Fibroblast of the aortic adventitia (primary cell): Measurements from ENCODE around the gene DNMT1. TPM values are rescaled to one million over a fixed set of nuclear protein-coding genes. Genes with fewer than 3 reads are reported as not detected.
A peak's percentile ranks its signal among the peaks of the same experiment; 100 is the strongest.
"Not testable (repeated sequence)": the region's sequence is repeated elsewhere in the genome, so short reads cannot be mapped to it uniquely, and the experiment has no call there.

Experiments
- DNase-seq: peaks from one replicate; pipeline ENCODE4 v3.0.0-alpha.2; 2010; ENCODE audit warnings: low read depth
- H3K4me3 ChIP-seq: 2 replicates; pipeline ENCODE4 v1.5.1; 2011; ENCODE audit warnings: low read depth, mild to moderate bottlenecking, control low read depth, low read length, moderate library complexity
- CTCF ChIP-seq: IDR thresholded peaks from 2 replicates; pipeline ENCODE4 v1.5.1; 2011; ENCODE audit warnings: mild to moderate bottlenecking, low read length, control low read depth, inconsistent platforms; ENCODE audit not compliant: insufficient read depth
- total RNA-seq: library from RNA; depleted of rRNA; stranded (reverse); fragments of >200 nt; gene quantifications from 2 replicates; pipeline ENCODE4 v1.2.3, GENCODE V29; 2012; ENCODE audit warnings: low replicate concordance

Gene DNMT1
- total RNA-seq, 1 donor: 116 TPM

DNA sequence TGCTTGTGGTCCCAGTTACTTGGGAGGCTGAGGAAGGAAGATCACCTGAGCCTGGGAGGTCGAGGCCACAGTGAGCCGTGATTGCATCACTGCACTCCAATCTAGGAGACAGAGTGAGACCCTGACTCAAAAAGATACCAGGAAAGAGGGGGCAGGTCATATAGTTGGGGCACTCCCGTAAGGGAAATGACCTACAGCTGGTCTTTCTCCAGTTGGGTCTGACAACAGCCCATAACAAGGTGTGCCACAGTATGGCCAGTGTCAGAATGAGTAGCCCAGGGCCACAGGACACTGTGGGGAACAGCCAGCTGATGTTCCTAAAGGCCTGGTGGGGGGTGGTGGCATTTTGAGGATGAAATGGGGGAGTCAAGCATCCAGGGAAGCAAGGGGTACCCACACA, 10.8 kb downstream of the DNMT1 start:
- no peak overlapping the region for H3K4me3 ChIP-seq
- no peak for DNase-seq
- TF ChIP-seq CTCF: no peak

DNA sequence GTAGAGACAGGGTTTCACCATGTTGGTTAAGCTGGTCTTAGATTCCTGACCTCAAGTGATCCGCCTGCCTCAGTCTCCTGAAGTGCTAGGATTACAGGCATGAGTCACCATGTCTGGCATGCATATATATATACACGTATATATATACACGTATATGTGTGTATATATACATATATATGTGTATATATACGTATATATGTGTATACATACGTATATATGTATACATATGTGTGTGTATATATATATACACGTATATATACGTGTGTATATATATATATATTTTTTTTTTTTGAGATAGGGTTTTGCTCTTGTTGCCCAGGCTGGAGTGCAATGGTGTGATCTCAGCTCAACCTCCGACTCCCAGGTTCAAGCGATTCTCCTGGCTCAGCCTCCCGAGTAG, 11.9 kb downstream of the DNMT1 start:
- DNase-seq: no peak
- TF ChIP-seq CTCF: no peak
- H3K4me3 ChIP-seq: no peak overlapping the region

DNA sequence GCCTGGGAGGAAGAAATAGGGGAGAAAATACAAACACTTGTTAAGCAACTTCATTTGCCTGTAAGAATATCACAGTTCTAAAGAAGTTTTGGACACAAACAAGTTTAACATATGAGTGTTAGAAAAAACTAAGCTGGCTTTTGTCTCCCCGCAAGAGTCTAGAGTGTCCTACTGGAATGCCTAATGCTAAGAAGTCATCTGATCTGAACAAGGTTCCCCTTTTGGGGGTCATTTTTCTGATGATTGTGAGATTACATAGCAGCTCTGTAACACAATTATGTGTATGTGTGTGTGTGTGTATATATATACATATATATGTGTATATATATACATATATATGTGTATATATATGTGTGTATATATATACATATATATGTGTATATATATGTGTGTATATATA, 12.7 kb downstream of the DNMT1 start:
- no peak for TF ChIP-seq CTCF
- H3K4me3 ChIP-seq: no peak overlapping the region
- no peak for DNase-seq

DNA sequence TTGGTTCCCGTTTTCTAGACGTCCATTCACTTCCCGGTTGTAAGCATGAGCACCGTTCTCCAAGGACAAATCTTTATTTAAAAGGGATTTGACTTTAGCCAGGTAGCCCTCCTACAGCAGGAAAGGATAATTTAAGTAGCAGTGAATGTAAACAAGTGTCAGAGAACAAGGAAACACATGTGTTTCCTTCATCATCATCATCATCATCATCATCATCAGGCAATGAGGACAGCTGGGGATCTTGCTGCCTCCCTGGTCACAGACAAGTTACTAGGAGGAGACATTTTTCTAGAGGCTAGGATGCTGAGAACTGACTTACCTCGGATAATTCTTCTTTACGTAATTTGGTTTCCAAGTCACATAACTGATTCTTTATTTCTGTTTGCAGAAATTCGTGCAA, 14.3 kb downstream of the DNMT1 start:
- no peak overlapping the region for H3K4me3 ChIP-seq
- no peak for TF ChIP-seq CTCF
- no peak for DNase-seq

GRCh38 chr19:10180024-10180423, 14.7 kb downstream of the DNMT1 start:
- DNase-seq, H3K4me3 ChIP-seq: not testable (repeated sequence)

DNA sequence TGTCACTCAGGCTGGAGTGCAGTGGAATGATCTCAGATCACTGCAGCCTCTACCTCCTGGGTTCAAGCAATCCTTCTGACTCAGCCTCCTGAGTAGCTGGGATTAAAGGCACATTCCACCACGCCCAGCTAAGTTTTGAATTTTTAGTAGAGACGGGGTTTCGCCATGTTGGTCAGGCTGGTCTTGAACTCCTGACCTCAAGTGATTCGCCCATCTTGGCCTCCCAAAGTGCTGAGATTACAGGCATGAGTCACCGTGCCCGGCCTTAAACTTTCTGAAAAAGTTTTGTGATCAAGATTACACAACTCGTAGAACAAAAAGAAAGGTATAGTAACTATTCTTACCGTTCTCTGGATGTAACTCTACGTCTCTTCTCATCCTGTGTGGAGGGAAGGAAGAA, 21.2 kb downstream of the DNMT1 start:
- no peak for TF ChIP-seq CTCF
- H3K4me3 ChIP-seq: no peak overlapping the region
- peak; percentile 59 for DNase-seq

DNA sequence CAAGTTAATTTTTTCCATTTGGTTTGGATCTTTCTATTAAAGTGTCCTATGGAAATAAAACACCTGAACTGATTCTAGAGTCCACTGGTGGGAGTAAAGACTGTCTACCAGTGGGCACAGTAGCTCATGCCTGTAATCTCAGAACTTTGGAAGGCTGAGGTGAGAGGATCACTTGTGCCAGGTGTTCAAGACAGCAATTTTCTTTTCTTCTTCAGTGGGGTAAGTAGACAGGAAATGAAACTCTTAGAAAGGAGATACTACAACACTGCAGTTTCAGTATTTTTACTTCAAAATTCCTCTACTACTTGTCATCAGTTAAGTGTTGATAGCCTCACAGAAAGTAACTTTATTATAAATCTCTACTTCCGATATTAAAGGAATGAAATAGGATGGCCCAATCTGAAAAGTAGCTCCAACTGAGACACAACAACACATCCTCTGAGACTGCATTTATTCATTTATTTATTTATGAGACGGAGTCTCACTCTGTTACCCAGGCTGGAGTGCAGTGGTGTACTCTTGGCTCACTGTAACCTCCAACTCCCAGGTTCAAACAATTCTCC, 26.3 kb downstream of the DNMT1 start:
- no peak for TF ChIP-seq CTCF
- no peak for DNase-seq
- H3K4me3 ChIP-seq: no peak overlapping the region
